Trophoblast cell (in vitro differentiated cells and primary cell): Measurements from ENCODE around the gene NR1I2.

ENCODE experiments used
- DNase-seq, 2 donors: peaks; one replicate each; pipeline ENCODE4 v3.0.0-alpha.2; 2016
- H2AFZ ChIP-seq: 2 replicates; pipeline ENCODE4 v1.6.1; 2013; ENCODE audit warnings: low read length, moderate library complexity, mild to moderate bottlenecking; ENCODE audit not compliant: insufficient read depth, poor library complexity
- H2AK5ac ChIP-seq: 2 replicates; pipeline ENCODE4 v1.6.1; 2013; ENCODE audit warnings: mild to moderate bottlenecking, low read length
- H2BK120ac ChIP-seq: 2 replicates; pipeline ENCODE4 v1.6.1; 2013; ENCODE audit warnings: low read length, mild to moderate bottlenecking, moderate library complexity; ENCODE audit not compliant: insufficient read depth, poor library complexity
- H2BK12ac ChIP-seq: 2 replicates; pipeline ENCODE4 v1.6.1; 2013; ENCODE audit warnings: mild to moderate bottlenecking, low read length, moderate library complexity
- H2BK5ac ChIP-seq: 2 replicates; pipeline ENCODE4 v1.6.1; 2013; ENCODE audit warnings: low read length, low read depth, moderate library complexity, mild to moderate bottlenecking; ENCODE audit not compliant: poor library complexity
- H3K14ac ChIP-seq: 2 replicates; pipeline ENCODE4 v1.6.1; 2013; ENCODE audit warnings: mild to moderate bottlenecking, low read length
- H3K18ac ChIP-seq: 2 replicates; pipeline ENCODE4 v1.6.1; 2013; ENCODE audit warnings: mild to moderate bottlenecking, low read length
- H3K23ac ChIP-seq: 2 replicates; pipeline ENCODE4 v1.6.1; 2013; ENCODE audit warnings: low read length
- H3K27ac ChIP-seq: 2 replicates; pipeline ENCODE4 v1.5.1; 2013; ENCODE audit warnings: low read depth, mild to moderate bottlenecking, inconsistent platforms, low read length, moderate library complexity
- H3K27me3 ChIP-seq: 2 replicates; pipeline ENCODE4 v1.6.1; 2013; ENCODE audit warnings: inconsistent platforms, mild to moderate bottlenecking, low read length, moderate library complexity; ENCODE audit not compliant: insufficient read depth
- H3K36me3 ChIP-seq, 2 experiments: 1 replicate in 1 of 2; 2 replicates in 1 of 2; pipeline ENCODE4 v1.6.1; 2013; ENCODE audit warnings: low read length in 2 of 2, mild to moderate bottlenecking in 2 of 2, moderate library complexity in 1 of 2; ENCODE audit not compliant: insufficient read depth in 2 of 2, control insufficient read depth in 1 of 2
- H3K4ac ChIP-seq: 2 replicates; pipeline ENCODE4 v1.6.1; 2013; ENCODE audit warnings: low read depth, mild to moderate bottlenecking, low read length, moderate library complexity
- H3K4me1 ChIP-seq, 2 experiments: 1 replicate in 1 of 2; 2 replicates in 1 of 2; pipeline ENCODE4 v1.6.1; 2013; ENCODE audit warnings: low read length in 2 of 2, mild to moderate bottlenecking in 2 of 2, moderate library complexity in 1 of 2; ENCODE audit not compliant: insufficient read depth in 2 of 2, control insufficient read depth in 1 of 2
- H3K4me2 ChIP-seq: 2 replicates; pipeline ENCODE4 v1.6.1; 2013; ENCODE audit warnings: inconsistent platforms, mild to moderate bottlenecking, low read length, moderate library complexity
- H3K4me3 ChIP-seq: 2 replicates; pipeline ENCODE4 v1.5.1; 2013; ENCODE audit warnings: mild to moderate bottlenecking, low read depth, low read length, inconsistent platforms
- H3K79me1 ChIP-seq: one replicate; pipeline ENCODE4 v1.6.1; 2013; ENCODE audit warnings: low read length
- H3K79me2 ChIP-seq: 2 replicates; pipeline ENCODE4 v1.6.1; 2013; ENCODE audit warnings: low read length, mild to moderate bottlenecking; ENCODE audit not compliant: control insufficient read depth, insufficient read depth, poor library complexity
- H3K9ac ChIP-seq: 2 replicates; pipeline ENCODE4 v1.6.1; 2013; ENCODE audit warnings: mild to moderate bottlenecking, low read length
- H3K9me3 ChIP-seq: 2 replicates; pipeline ENCODE4 v1.6.1; 2013; ENCODE audit warnings: low read depth, mild to moderate bottlenecking, control low read depth, inconsistent platforms, low read length; ENCODE audit not compliant: insufficient read depth
- H4K12ac ChIP-seq: 2 replicates; pipeline ENCODE4 v1.6.1; 2013; ENCODE audit warnings: low read depth, mild to moderate bottlenecking, low read length, moderate library complexity
- H4K8ac ChIP-seq: 2 replicates; pipeline ENCODE4 v1.6.1; 2013; ENCODE audit warnings: low read depth, mild to moderate bottlenecking, low read length, moderate library complexity
- H4K91ac ChIP-seq: one replicate; pipeline ENCODE4 v1.6.1; 2013; ENCODE audit warnings: low read depth, mild to moderate bottlenecking, low read length, moderate library complexity
- WGBS: extraction: QIAGEN DNeasy Blood & Tissue Kit; methylation state at CpG from one replicate; pipeline ENCODE4 v1.1.7; 2013; ENCODE audit warnings: missing lambda C conversion rate; ENCODE audit not compliant: insufficient read length, insufficient coverage; ENCODE audit errors: extremely low coverage; 5-methylcytosine and 5-hydroxymethylcytosine counted together

NR1I2 gene

DNA sequence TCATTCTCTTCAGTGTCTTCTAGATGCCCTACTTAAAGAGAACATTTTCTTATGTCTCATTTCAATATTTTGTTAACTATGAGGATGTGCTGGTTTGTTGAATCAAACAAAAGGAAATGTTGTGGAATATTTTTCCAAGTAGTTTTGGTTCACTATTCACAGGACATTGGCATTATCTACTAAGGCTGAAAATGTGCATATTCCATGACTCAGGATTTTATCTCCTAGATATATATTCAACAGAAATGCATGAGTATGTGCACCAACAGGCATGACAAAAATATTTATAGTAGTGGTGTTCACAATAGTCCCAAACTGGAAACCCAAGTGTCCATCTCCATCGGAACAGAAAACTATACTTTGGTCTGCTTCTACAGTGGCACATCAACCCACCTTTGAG lies 16.7 kb upstream of the NR1I2 start:
- H3K18ac ChIP-seq = no peak overlapping the region
- H3K27me3 ChIP-seq = no peaks in the 10 kb centered on the region
- no peaks in the 10 kb centered on the region for H3K79me1 ChIP-seq
- H3K36me3 ChIP-seq = no peaks in the 10 kb centered on the region
- no peak overlapping the region for H2BK120ac ChIP-seq
- no CpG with 5 or more reads among the region's 1 CpG for WGBS
- no peak overlapping the region for H3K9ac ChIP-seq
- no peak overlapping the region for H3K4me3 ChIP-seq
- no peak overlapping the region for H3K4me2 ChIP-seq
- H3K4ac ChIP-seq = no peak overlapping the region
- DNase-seq = no peak
- no peak overlapping the region for H2BK5ac ChIP-seq
- peaks cover 2% of the 10 kb centered on the region for H3K9me3 ChIP-seq
- no peak overlapping the region for H2BK12ac ChIP-seq
- no peak overlapping the region for H3K27ac ChIP-seq
- no peak overlapping the region for H4K91ac ChIP-seq
- H2AK5ac ChIP-seq = no peak overlapping the region
- H3K79me2 ChIP-seq = no peaks in the 10 kb centered on the region
- H3K23ac ChIP-seq = no peak overlapping the region
- H3K4me1 ChIP-seq = no peaks in the 10 kb centered on the region
- H2AFZ ChIP-seq = no peak overlapping the region
- H4K8ac ChIP-seq = no peak overlapping the region
- no peak overlapping the region for H3K14ac ChIP-seq
- no peak overlapping the region for H4K12ac ChIP-seq

DNA sequence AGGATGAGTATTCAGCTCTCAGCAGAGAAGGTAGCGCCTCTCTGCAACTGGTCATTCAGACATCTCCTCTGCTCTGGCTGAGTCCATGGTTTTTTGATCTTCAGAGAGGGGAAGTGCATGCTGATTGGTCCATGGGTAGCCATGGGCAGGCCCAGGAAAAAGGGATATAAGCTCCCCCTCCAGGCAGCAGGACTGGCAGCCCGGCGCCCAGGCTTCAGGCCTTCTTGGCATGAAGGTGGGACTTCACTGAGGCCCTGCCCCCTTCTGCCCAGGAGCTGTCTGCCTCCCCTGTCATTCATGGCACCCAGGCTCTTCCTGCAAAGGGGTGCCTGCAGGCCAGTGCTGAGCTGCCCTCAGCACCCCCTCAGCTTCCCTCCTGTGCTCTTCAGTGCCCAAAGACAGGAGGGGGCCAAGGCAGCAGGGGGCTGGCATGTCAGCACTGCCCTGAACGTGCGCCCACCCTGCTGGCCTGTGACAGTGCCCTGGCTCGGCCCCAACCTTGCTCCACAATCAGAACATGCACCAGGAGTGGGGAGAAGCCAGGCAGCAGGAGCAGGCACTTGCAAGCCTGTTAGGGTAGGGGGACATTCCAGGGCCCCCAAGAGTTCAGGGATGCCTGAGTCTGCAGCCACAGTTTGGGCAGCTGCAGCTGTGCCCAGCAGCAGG lies 13.8 kb upstream of the NR1I2 start:
- Histone ChIP-seq H3K18ac (no peak overlapping the region), H3K9ac (no peak overlapping the region)

DNA sequence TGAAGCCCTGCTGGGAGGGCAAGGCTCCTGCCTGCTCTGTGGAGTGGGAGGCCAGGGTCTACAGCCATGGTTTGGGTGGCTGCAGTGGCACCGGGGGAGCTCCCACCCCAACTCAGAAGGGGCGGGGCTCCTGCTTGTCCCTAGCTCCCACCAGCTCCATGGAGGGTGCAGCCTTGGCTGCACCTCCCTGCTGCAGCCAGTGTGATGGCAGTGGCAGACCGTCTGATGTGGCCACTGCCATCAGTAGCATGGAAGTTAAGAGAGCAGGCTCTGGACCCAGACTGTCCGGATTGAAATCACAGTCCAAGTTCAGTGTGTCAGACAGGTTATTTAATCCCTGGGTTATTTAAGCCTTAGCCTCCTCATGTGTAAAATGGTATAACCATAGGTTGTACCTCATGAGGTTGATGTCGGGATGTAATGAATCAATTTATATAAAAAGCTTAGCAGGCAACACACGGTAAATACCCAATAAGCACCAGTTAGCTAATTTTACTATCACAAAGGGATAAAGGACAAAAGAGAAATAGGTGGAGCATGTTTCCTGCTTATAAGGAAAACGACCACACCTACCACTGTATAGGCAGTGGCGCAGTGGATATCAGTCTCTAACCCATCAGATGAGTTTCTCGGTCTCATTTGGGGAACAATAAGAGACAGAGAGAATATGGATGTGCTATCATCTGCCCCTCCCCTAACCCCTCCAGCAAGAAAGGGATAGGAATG lies 13.1 kb upstream of the NR1I2 start:
- Histone ChIP-seq H3K36me3 (no peaks in the 10 kb centered on the region), H3K9me3 (peaks cover 2% of the 10 kb centered on the region), H3K4me1 (no peaks in the 10 kb centered on the region), H3K9ac (no peak overlapping the region), H3K4ac (no peak overlapping the region), H3K4me2 (no peak overlapping the region), H3K23ac (no peak overlapping the region), H2BK12ac (no peak overlapping the region), H2BK5ac (no peak overlapping the region), H3K14ac (no peak overlapping the region), H3K79me2 (no peaks in the 10 kb centered on the region), H4K12ac (no peak overlapping the region), H4K91ac (no peak overlapping the region), H3K4me3 (no peak overlapping the region), H3K27me3 (no peaks in the 10 kb centered on the region), H2BK120ac (no peak overlapping the region), H2AFZ (no peak overlapping the region), H4K8ac (no peak overlapping the region), H2AK5ac (no peak overlapping the region), H3K79me1 (no peaks in the 10 kb centered on the region), H3K27ac (no peak overlapping the region), H3K18ac (no peak overlapping the region)
- no CpG with 5 or more reads among the region's 9 CpGs for WGBS
- DNase-seq = no peak

More for the DNA sequence above, 13.8 kb upstream of the NR1I2 start:
- Histone ChIP-seq H3K4me2 (no peak overlapping the region), H3K27me3 (no peaks in the 10 kb centered on the region), H2BK12ac (no peak overlapping the region), H4K12ac (no peak overlapping the region), H3K4ac (no peak overlapping the region), H3K23ac (no peak overlapping the region), H3K4me1 (no peaks in the 10 kb centered on the region), H2AFZ (no peak overlapping the region), H4K91ac (no peak overlapping the region), H3K36me3 (no peaks in the 10 kb centered on the region), H3K14ac (no peak overlapping the region), H2BK5ac (no peak overlapping the region), H4K8ac (no peak overlapping the region), H3K79me1 (no peaks in the 10 kb centered on the region), H3K4me3 (no peak overlapping the region), H3K79me2 (no peaks in the 10 kb centered on the region), H3K27ac (no peak overlapping the region), H2BK120ac (no peak overlapping the region), H3K9me3 (peaks cover 2% of the 10 kb centered on the region), H2AK5ac (no peak overlapping the region)
- DNase-seq = no peak
- WGBS = no CpG with 5 or more reads among the region's 6 CpGs

DNA sequence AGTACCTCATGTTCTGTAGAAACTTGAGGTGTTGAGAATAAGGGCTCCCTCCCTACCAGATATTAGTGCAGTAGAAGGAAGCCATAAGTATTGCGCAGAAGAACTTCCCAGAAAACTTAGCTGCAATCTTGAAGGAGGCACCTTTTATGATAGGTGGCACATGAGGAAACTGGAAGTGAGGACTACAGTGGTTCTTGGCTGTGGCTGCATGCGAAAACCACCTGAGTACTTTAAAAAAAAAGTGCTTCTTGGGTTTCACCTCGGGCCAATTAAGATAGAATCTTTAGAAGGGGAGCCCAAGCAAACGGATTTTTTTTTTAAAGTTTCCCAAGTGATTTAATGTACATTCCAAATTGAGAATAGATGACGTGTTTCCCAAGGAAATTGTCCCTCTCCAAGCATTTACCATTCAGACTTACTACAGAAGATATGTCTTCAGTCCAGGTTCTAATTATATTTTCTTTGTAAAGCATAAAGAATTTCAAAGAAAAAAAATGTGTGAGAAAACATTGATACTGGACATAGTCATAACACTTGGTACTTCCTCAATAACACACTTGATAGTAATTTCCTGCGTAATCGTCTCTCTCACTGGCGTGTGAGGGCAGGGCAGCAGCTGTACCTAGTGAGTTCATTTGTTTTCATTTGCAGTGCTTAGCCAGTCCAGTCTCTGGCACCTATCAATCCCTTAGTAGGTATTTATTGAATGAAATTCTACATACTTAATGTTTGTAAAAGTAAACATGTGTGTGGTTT lies 12.3 kb upstream of the NR1I2 start:
- Histone ChIP-seq H3K18ac (no peak overlapping the region), H3K4ac (no peak overlapping the region), H4K8ac (no peak overlapping the region), H3K9me3 (peaks cover 2% of the 10 kb centered on the region), H2AFZ (no peak overlapping the region), H4K12ac (no peak overlapping the region), H3K9ac (no peak overlapping the region), H3K27me3 (no peaks in the 10 kb centered on the region), H3K4me2 (no peak overlapping the region), H2BK12ac (no peak overlapping the region), H3K79me2 (no peaks in the 10 kb centered on the region), H4K91ac (no peak overlapping the region), H3K27ac (no peak overlapping the region), H3K4me3 (no peak overlapping the region), H2BK5ac (no peak overlapping the region), H2AK5ac (no peak overlapping the region), H3K79me1 (no peaks in the 10 kb centered on the region), H3K36me3 (no peaks in the 10 kb centered on the region), H3K14ac (no peak overlapping the region), H3K23ac (no peak overlapping the region), H3K4me1 (no peaks in the 10 kb centered on the region), H2BK120ac (no peak overlapping the region)
- no CpG with 5 or more reads among the region's 8 CpGs for WGBS
- DNase-seq = no peak
